Lung (tissue), 12 donors: Measurements from ENCODE around the gene USP54. TPM values are rescaled to one million over a fixed set of nuclear protein-coding genes. Genes with fewer than 3 reads are reported as not detected.
A peak's percentile ranks its signal among the peaks of the same experiment; 100 is the strongest.
"Not testable (repeated sequence)": the region's sequence is repeated elsewhere in the genome, so short reads cannot be mapped to it uniquely, and the experiment has no call there.

Experiments used
- ATAC-seq: fragments of 200-7000 bp; cut with Tn5 transposase; one replicate; pipeline ENCODE4 v1.9.1; 2020; ENCODE audit warnings: moderate number of reproducible peaks; ENCODE audit not compliant: insufficient read depth, low FRiP score
- DNase-seq, 3 donors: peaks; one replicate each; pipeline ENCODE4 v3.0.0-alpha.2; 2013 to 2017
- H3K27ac ChIP-seq, 2 donors: one replicate each; pipeline ENCODE4 v1.5.1; 2013; ENCODE audit warnings: mild to moderate bottlenecking in 2 of 2, moderate library complexity in 2 of 2, control low read depth in 1 of 2, inconsistent platforms in 1 of 2, low read depth in 1 of 2, low read length in 1 of 2
- H3K27me3 ChIP-seq, 3 donors: one replicate each; pipeline ENCODE4 v1.5.1; 2013; ENCODE audit warnings: low read length in 2 of 3; ENCODE audit not compliant: control insufficient read depth in 3 of 3, insufficient read depth in 3 of 3
- H3K36me3 ChIP-seq, 4 donors: one replicate each; pipeline ENCODE4 v1.5.1; 2013; ENCODE audit warnings: low read length in 4 of 4, mild to moderate bottlenecking in 1 of 4, moderate library complexity in 1 of 4; ENCODE audit not compliant: control insufficient read depth in 4 of 4, insufficient read depth in 4 of 4
- H3K4me1 ChIP-seq, 5 donors: one replicate each; pipeline ENCODE4 v1.5.1; 2013; ENCODE audit warnings: low read length in 5 of 5, mild to moderate bottlenecking in 2 of 5, moderate library complexity in 1 of 5; ENCODE audit not compliant: control insufficient read depth in 5 of 5, insufficient read depth in 5 of 5
- H3K4me3 ChIP-seq: one replicate; pipeline ENCODE4 v1.5.1; 2013; ENCODE audit warnings: mild to moderate bottlenecking, control low read depth, moderate library complexity
- H3K9ac ChIP-seq, 2 donors: one replicate each; pipeline ENCODE4 v1.5.1; 2013; ENCODE audit warnings: low read length in 2 of 2, control low read depth in 1 of 2; ENCODE audit not compliant: insufficient read depth in 1 of 2
- H3K9me3 ChIP-seq, 4 donors: one replicate each; pipeline ENCODE4 v1.5.1; 2013; ENCODE audit warnings: low read length in 3 of 4, mild to moderate bottlenecking in 1 of 4, moderate library complexity in 1 of 4; ENCODE audit not compliant: control insufficient read depth in 4 of 4, insufficient read depth in 3 of 4
- WGBS, 2 donors: extraction: QIAGEN DNeasy Blood & Tissue Kit; methylation state at CpG; one replicate each; pipeline ENCODE4 v1.1.7; 2013; 5-methylcytosine and 5-hydroxymethylcytosine counted together
- polyA plus RNA-seq, 2 donors: library from polyadenylated mRNA; stranded (reverse); fragments of 200-250 nt; gene quantifications; one replicate each; pipeline ENCODE4 v1.2.1, GENCODE V29; 2013
- total RNA-seq, 2 donors: library from RNA; depleted of rRNA in 1 of 2; stranded (reverse); fragments of >200 nt in 1 of 2; gene quantifications; one replicate each; pipeline ENCODE4 v1.2.1, GENCODE V29; 2014 to 2021
- TF ChIP-seq, protein P1 (sequence below): IDR thresholded peaks from 2 replicates; pipeline ENCODE4 v1.5.1; 2012; ENCODE audit warnings: mild to moderate bottlenecking; ENCODE audit errors: control extremely low read depth, extremely low read depth
- donor health status: control.
- donor health status: control.
- donor health status: Bipolar disorder and iron deficiency.
- donor health status: healthy.
- donor health status: DM: yes; HTN: yes; CAD: no.

The USP54 gene
- total and polyA plus RNA-seq, 4 donors = 19.7 to 165 (median 62.9) TPM

DNA sequence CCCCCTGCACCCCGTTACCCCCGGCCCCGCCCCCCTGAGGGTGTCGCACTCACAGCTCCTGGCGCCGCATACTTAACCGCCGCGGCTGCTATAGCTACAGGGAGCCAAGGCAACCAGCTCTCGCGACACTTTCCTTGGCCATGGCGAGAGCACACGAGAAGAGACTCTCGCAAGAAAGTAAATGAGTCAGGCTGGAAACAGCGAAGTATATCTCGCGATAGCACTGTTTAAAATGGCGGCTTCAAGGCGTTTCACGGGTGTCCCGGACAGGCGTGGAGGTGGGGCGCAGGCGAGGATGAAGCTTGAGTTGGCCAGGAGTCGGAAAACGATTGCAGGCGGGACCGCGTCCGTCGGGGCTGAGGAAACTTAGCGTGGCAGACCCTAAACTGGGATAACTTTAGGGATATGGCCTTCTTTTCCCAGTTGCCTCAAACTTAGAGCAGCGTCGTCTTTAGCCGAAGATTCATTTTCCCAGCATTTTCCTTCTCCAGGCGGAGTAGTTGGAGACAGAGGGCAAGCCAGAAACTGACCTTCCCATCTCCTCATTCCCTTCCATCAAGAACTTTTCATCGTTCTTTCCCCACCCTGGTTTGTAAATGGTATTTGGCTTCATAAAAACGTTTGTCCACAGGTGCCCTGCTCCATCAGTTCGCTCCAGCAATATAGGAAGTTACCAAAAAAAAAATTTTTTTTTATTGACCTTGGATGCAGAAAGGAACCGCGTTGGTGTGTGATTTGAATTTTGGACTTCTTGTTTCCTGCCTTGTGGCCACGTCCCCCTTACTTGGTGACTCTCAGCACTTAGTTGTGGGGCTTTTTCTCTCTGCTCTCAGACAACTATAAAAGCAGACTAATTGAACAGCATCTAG is 35.0 kb upstream of the USP54 start:
- Histone ChIP-seq H3K27me3 (no peaks in the 10 kb centered on the region), H3K4me3 (peak overlapping the region; percentile 59), H3K27ac (peak overlapping the region; percentile 69 to 82), H3K4me1 (peaks cover 0 to 6% (median 0%) of the 10 kb centered on the region in 5 donors), H3K9me3 (no peaks in the 10 kb centered on the region), H3K9ac (peak overlapping the region; percentile 96 to 98), H3K36me3 (no peaks in the 10 kb centered on the region)
- TF ChIP-seq, protein P1, sequence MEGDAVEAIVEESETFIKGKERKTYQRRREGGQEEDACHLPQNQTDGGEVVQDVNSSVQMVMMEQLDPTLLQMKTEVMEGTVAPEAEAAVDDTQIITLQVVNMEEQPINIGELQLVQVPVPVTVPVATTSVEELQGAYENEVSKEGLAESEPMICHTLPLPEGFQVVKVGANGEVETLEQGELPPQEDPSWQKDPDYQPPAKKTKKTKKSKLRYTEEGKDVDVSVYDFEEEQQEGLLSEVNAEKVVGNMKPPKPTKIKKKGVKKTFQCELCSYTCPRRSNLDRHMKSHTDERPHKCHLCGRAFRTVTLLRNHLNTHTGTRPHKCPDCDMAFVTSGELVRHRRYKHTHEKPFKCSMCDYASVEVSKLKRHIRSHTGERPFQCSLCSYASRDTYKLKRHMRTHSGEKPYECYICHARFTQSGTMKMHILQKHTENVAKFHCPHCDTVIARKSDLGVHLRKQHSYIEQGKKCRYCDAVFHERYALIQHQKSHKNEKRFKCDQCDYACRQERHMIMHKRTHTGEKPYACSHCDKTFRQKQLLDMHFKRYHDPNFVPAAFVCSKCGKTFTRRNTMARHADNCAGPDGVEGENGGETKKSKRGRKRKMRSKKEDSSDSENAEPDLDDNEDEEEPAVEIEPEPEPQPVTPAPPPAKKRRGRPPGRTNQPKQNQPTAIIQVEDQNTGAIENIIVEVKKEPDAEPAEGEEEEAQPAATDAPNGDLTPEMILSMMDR = no peak
- ATAC-seq (peak; percentile 96), DNase-seq (peak; percentile 96 to 99 (median 99))
- 2% methylated on average over 42 of the region's 42 CpGs for WGBS, 2 donors

DNA sequence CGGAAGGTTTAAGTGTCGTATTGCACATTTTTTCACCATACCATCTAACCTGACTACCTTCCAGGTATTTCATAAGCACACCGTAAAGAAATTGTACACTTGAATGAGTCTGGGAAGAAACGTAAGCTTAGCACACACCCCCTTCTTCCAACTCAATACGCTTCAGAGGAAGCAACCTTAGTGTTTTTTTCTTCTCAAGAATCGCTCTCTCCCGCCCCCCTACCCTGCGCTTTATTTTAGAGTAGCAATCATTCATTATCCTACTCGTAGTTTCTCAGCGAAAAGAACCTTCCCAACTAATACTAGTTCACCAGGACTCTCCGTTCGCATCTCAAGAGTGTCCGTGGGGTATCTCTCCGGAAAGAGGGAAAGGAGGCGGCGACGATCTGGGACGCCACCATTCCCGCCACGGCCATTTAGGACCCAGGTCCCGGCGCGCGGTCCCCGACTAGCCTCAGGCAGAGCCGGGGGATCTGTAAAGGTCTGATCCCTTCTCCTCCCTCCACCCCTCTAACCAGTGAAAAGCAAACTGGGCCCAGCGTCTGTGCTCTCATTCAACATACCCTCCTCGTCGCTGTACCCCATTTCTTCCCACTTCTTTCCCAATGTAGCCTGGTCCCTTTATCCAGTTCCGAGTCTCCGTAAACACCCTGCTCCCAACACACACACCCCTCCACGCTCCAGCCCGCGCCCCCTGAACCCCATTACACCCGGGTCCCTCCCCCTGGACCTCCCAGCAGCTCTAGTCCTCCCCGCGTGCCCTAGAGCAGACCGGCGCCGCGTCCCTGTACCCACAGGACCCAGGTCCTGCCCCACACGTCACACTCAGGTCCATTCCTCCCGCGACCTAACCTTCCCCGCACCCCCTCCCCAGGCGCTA is 34.1 kb upstream of the USP54 start:
- peak overlapping the region; percentile 62 for H3K4me3 ChIP-seq
- no peaks in the 10 kb centered on the region for H3K9me3 ChIP-seq
- peaks cover 0 to 6% (median 0%) of the 10 kb centered on the region in 5 donors for H3K4me1 ChIP-seq
- peak overlapping the region; percentile 92 to 96 for H3K9ac ChIP-seq
- TF ChIP-seq, protein P1 = no peak
- peak overlapping the region; percentile 65 to 79 for H3K27ac ChIP-seq
- ATAC-seq (peak; percentile 27), DNase-seq (peak; percentile 50 to 75 (median 72))
- 0 to 1% methylated on average over 46 of the region's 46 CpGs for WGBS, 2 donors
- no peaks in the 10 kb centered on the region for H3K36me3 ChIP-seq
- H3K27me3 ChIP-seq = no peaks in the 10 kb centered on the region

DNA sequence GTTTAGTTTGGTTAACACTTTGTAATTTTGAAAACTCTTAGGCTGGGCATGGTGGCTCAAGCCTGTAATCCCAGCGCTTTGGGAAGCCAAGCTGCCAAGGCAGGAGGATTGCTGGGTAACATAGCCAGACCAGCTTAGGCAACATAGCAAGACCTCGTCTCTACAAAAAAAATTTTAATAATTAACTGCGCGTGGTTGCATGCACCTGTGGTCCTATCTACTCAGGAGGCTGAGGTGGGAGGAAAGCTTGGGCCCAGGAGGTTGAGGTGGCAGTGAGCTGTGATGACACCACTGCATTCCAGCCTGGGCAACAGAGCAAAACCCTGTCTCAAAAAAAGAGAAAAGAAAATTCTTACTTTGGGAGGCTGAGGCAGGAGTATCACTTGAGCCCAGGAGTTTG is 31.9 kb upstream of the USP54 start:
- Histone ChIP-seq H3K4me1 (peaks cover 0 to 6% (median 0%) of the 10 kb centered on the region in 5 donors), H3K27me3 (no peaks in the 10 kb centered on the region), H3K9ac (no peak overlapping the region), H3K27ac (no peak overlapping the region), H3K36me3 (no peaks in the 10 kb centered on the region), H3K4me3 (no peak overlapping the region), H3K9me3 (no peaks in the 10 kb centered on the region)
- no peak for ATAC-seq
- DNase-seq = no peak
- WGBS, 2 donors = 91 to 92% methylated on average over 4 of the region's 4 CpGs
- TF ChIP-seq, protein P1 = no peak

DNA sequence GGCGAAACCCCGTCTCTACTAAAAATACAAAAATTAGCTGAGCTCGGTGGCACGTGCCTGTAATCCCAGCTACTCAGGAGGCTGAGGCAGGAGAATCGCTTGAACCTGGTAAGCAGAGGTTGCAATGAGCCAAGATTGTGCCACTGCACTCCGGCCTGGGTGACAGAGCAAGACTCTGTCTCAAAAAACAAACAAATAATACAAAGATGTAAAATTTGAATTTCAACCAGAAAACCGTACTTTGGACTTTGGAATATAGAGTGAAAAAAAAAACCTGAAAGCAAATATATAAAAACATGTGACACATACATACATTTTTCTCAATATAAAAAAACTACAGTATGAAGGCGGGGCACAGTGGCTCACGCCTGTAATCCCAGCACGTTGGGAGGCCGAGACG is 29.8 kb upstream of the USP54 start:
- not testable (repeated sequence) for H3K4me1 ChIP-seq, H3K9ac ChIP-seq, ATAC-seq, H3K36me3 ChIP-seq, H3K9me3 ChIP-seq, DNase-seq, H3K27me3 ChIP-seq, H3K27ac ChIP-seq, H3K4me3 ChIP-seq
- 96 to 97% methylated on average over 12 of the region's 12 CpGs for WGBS, 2 donors

DNA sequence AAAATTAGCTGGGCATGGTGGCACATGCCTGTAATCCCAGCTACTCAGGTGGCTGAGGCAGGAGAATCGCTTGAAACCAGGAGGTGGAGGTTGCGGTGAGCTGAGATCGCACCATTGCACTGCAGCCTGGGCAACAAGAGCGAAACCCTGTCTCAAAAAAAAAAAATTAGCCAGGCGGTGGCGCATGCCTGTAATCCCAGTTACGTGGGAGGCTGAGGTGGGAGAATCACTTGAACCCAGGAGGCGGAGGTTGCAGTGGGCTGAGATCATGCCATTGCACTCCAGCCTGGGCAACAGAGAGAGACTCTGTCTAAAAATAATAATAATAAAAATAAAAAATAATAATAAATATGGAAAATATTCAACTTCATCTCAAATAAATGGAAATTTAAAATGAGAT is 26.0 kb upstream of the USP54 start:
- not testable (repeated sequence) for H3K36me3 ChIP-seq, H3K9ac ChIP-seq, H3K27ac ChIP-seq, H3K4me1 ChIP-seq, DNase-seq, H3K4me3 ChIP-seq, H3K27me3 ChIP-seq, ATAC-seq, H3K9me3 ChIP-seq
- 99% methylated on average over 8 of the region's 8 CpGs for WGBS, 2 donors
